Activated CD4-positive, alpha-beta T cell treated with anti-CD3 and anti-CD28 coated beads, Interleukin-2, amount 10 ng/mL, durations not matched to agents 24 days and 14 days (primary cell): ENCODE data around the gene MALT1. TPM values are rescaled to one million over a fixed set of nuclear protein-coding genes. Genes with fewer than 3 reads are reported as not detected.

Source experiments
- DNase-seq: peaks from one replicate; pipeline ENCODE4 v3.0.0; 2022
- H3K27ac Mint-ChIP-seq: one replicate; pipeline ENCODE4 v1.8.0; 2022; ENCODE audit warnings: mild to moderate bottlenecking, mixed read lengths
- H3K27me3 Mint-ChIP-seq: one replicate; pipeline ENCODE4 v1.8.0; 2022; ENCODE audit warnings: mixed read lengths
- H3K36me3 Mint-ChIP-seq: one replicate; pipeline ENCODE4 v1.8.0; 2022; ENCODE audit warnings: low read depth, mild to moderate bottlenecking, mixed read lengths
- H3K4me1 Mint-ChIP-seq: one replicate; pipeline ENCODE4 v1.8.0; 2021; ENCODE audit warnings: mixed read lengths
- H3K4me3 Mint-ChIP-seq: one replicate; pipeline ENCODE4 v1.8.0; 2022; ENCODE audit warnings: mild to moderate bottlenecking, moderate library complexity, mixed read lengths
- H3K9me3 Mint-ChIP-seq: one replicate; pipeline ENCODE4 v1.8.0; 2021; ENCODE audit warnings: mixed read lengths
- intact Hi-C: fragments of 100-400 bp; cut with micrococcal nuclease; formaldehyde crosslinking; loops from one replicate; pipeline ENCODE4 v1.15.1; 2023
- total RNA-seq: library from RNA; stranded (reverse); gene quantifications from 2 replicates; pipeline ENCODE4 v1.2.3, GENCODE V29; 2022

Gene MALT1
- total RNA-seq, 1 donor from 2014 or later = 22.7 TPM

GRCh38 chr18:58660915-58661314 lies 10.3 kb upstream of the MALT1 start:
- no peak overlapping the region for H3K4me3 Mint-ChIP-seq
- no peaks in the 10 kb centered on the region for H3K27me3 Mint-ChIP-seq
- DNase-seq = no peak
- H3K36me3 Mint-ChIP-seq = peaks cover 8% of the 10 kb centered on the region
- H3K9me3 Mint-ChIP-seq = peaks cover 4% of the 10 kb centered on the region
- peaks cover 36% of the 10 kb centered on the region for H3K4me1 Mint-ChIP-seq
- H3K27ac Mint-ChIP-seq = no peak overlapping the region
- intact Hi-C loops = no loop called here

GRCh38 chr18:58661423-58661822 lies 9.8 kb upstream of the MALT1 start:
- Mint-ChIP-seq H3K27ac (no peak overlapping the region), H3K4me3 (no peak overlapping the region), H3K27me3 (no peaks in the 10 kb centered on the region), H3K36me3 (peaks cover 7% of the 10 kb centered on the region), H3K9me3 (peaks cover 2% of the 10 kb centered on the region), H3K4me1 (peaks cover 37% of the 10 kb centered on the region)
- intact Hi-C loops = no loop called here
- DNase-seq = no peak

GRCh38 chr18:58662118-58662517 lies 9.1 kb upstream of the MALT1 start:
- H3K4me3 Mint-ChIP-seq = no peak overlapping the region
- H3K27me3 Mint-ChIP-seq = no peaks in the 10 kb centered on the region
- no peaks in the 10 kb centered on the region for H3K9me3 Mint-ChIP-seq
- DNase-seq = no peak
- H3K4me1 Mint-ChIP-seq = peaks cover 32% of the 10 kb centered on the region
- intact Hi-C loops = no loop called here
- peaks cover 6% of the 10 kb centered on the region for H3K36me3 Mint-ChIP-seq
- H3K27ac Mint-ChIP-seq = no peak overlapping the region

- H3K4me3 Mint-ChIP-seq = no peak overlapping the region
- peaks cover 2% of the 10 kb centered on the region for H3K27me3 Mint-ChIP-seq
- intact Hi-C loops = no loop called here
- peaks cover 1% of the 10 kb centered on the region for H3K36me3 Mint-ChIP-seq
- H3K4me1 Mint-ChIP-seq = peaks cover 34% of the 10 kb centered on the region
- no peaks in the 10 kb centered on the region for H3K9me3 Mint-ChIP-seq
- no peak overlapping the region for H3K27ac Mint-ChIP-seq
- DNase-seq = no peak
These were observed 5.1 kb upstream of the MALT1 start for GRCh38 chr18:58666176-58666575.

- Mint-ChIP-seq H3K4me1 (peaks cover 40% of the 10 kb centered on the region), H3K36me3 (peaks cover under 1% of the 10 kb centered on the region), H3K27ac (no peak overlapping the region), H3K27me3 (peaks cover 2% of the 10 kb centered on the region), H3K4me3 (no peak overlapping the region), H3K9me3 (no peaks in the 10 kb centered on the region)
- no peak for DNase-seq
- intact Hi-C loops = no loop called here
These were observed 3.1 kb upstream of the MALT1 start for GRCh38 chr18:58668211-58668610.

GRCh38 chr18:58668897-58669296 lies 2.4 kb upstream of the MALT1 start:
- no peak for DNase-seq
- H3K4me3 Mint-ChIP-seq = no peak overlapping the region
- no peak overlapping the region for H3K27ac Mint-ChIP-seq
- H3K27me3 Mint-ChIP-seq = peaks cover 2% of the 10 kb centered on the region
- H3K36me3 Mint-ChIP-seq = peaks cover 7% of the 10 kb centered on the region
- no peaks in the 10 kb centered on the region for H3K9me3 Mint-ChIP-seq
- H3K4me1 Mint-ChIP-seq = peaks cover 47% of the 10 kb centered on the region
- intact Hi-C loops = no loop called here

GRCh38 chr18:58669731-58670378 lies 1.4 kb upstream of the MALT1 start:
- no peak for DNase-seq
- intact Hi-C loops = loop anchor here (1.0 to 10.0 kb wide), 5 partner anchors 20 to 1083 kb away; partner anchors contain the start of genes FECH and LMAN1
- H3K4me3 Mint-ChIP-seq = peak overlapping the region; percentile 35
- no peak overlapping the region for H3K27ac Mint-ChIP-seq
- H3K36me3 Mint-ChIP-seq = peaks cover 17% of the 10 kb centered on the region
- H3K4me1 Mint-ChIP-seq = peaks cover 56% of the 10 kb centered on the region
- H3K27me3 Mint-ChIP-seq = peaks cover 2% of the 10 kb centered on the region
- no peaks in the 10 kb centered on the region for H3K9me3 Mint-ChIP-seq

GRCh38 chr18:58670404-58671110 lies 708 bp upstream of the MALT1 start:
- Mint-ChIP-seq H3K36me3 (peaks cover 17% of the 10 kb centered on the region), H3K27ac (peak overlapping the region; percentile 87), H3K4me1 (peaks cover 58% of the 10 kb centered on the region), H3K27me3 (peaks cover 2% of the 10 kb centered on the region), H3K9me3 (no peaks in the 10 kb centered on the region), H3K4me3 (peak overlapping the region; percentile 85)
- peak; percentile 63 for DNase-seq
- intact Hi-C loops = loop anchor here (1.0 to 10.0 kb wide), 7 partner anchors 20 to 1084 kb away; partner anchors contain the start of genes FECH, LMAN1 and SEC11C

GRCh38 chr18:58671632-58672564 lies 633 bp downstream of the MALT1 start:
- peaks cover 64% of the 10 kb centered on the region for H3K4me1 Mint-ChIP-seq
- H3K36me3 Mint-ChIP-seq = peaks cover 28% of the 10 kb centered on the region
- DNase-seq = no peak
- no peaks in the 10 kb centered on the region for H3K9me3 Mint-ChIP-seq
- peaks cover 2% of the 10 kb centered on the region for H3K27me3 Mint-ChIP-seq
- intact Hi-C loops = loop anchor here (1.0 to 10.0 kb wide), 7 partner anchors 16 to 1085 kb away; partner anchors contain the start of genes FECH, LMAN1 and SEC11C
- H3K4me3 Mint-ChIP-seq = peak overlapping the region; percentile 98
- peak overlapping the region; percentile 92 for H3K27ac Mint-ChIP-seq

GRCh38 chr18:58674159-58674558 lies 2.9 kb downstream of the MALT1 start:
- Mint-ChIP-seq H3K4me1 (peaks cover 61% of the 10 kb centered on the region), H3K36me3 (peaks cover 32% of the 10 kb centered on the region), H3K4me3 (peak overlapping the region; percentile 75), H3K27me3 (no peaks in the 10 kb centered on the region), H3K9me3 (no peaks in the 10 kb centered on the region), H3K27ac (peak overlapping the region; percentile 13)
- DNase-seq = peak; percentile 49
- intact Hi-C loops = loop anchor here (5.0 to 10.0 kb wide), 2 partner anchors 88 to 681 kb away; partner anchors contain the start of gene LMAN1

GRCh38 chr18:58674863-58675472 lies 3.7 kb downstream of the MALT1 start:
- Mint-ChIP-seq H3K4me1 (peaks cover 53% of the 10 kb centered on the region), H3K4me3 (peak overlapping the region; percentile 75), H3K36me3 (peaks cover 36% of the 10 kb centered on the region), H3K9me3 (no peaks in the 10 kb centered on the region), H3K27ac (no peak overlapping the region), H3K27me3 (no peaks in the 10 kb centered on the region)
- peak; percentile 51 for DNase-seq
- intact Hi-C loops = loop anchor here (5.0 to 10.0 kb wide), 2 partner anchors 87 to 680 kb away; partner anchors contain the start of gene LMAN1

- peaks cover 42% of the 10 kb centered on the region for H3K36me3 Mint-ChIP-seq
- H3K4me1 Mint-ChIP-seq = peaks cover 46% of the 10 kb centered on the region
- no peak overlapping the region for H3K4me3 Mint-ChIP-seq
- no peak overlapping the region for H3K27ac Mint-ChIP-seq
- no peak for DNase-seq
- intact Hi-C loops = loop anchor here (10.0 kb wide), 1 partner anchor 679 kb away; the partner anchor contains the start of gene LMAN1
- H3K27me3 Mint-ChIP-seq = no peaks in the 10 kb centered on the region
- no peaks in the 10 kb centered on the region for H3K9me3 Mint-ChIP-seq
These were observed 5.0 kb downstream of the MALT1 start for GRCh38 chr18:58676270-58676669.

- DNase-seq = no peak
- peaks cover 36% of the 10 kb centered on the region for H3K4me1 Mint-ChIP-seq
These were observed 11.3 kb downstream of the MALT1 start for GRCh38 chr18:58682429-58683069.

More at GRCh38 chr18:58682429-58683069, 11.3 kb downstream of the MALT1 start:
- Mint-ChIP-seq H3K36me3 (peaks cover 61% of the 10 kb centered on the region), H3K27me3 (no peaks in the 10 kb centered on the region), H3K9me3 (no peaks in the 10 kb centered on the region), H3K27ac (no peak overlapping the region), H3K4me3 (no peak overlapping the region)
- intact Hi-C loops = no loop called here
